Sigmoid colon (tissue), 4 donors: ENCODE measurements around the gene VPS45.

Experiments
- CTCF ChIP-seq, 4 experiments: fragments of 450-650 bp in 3 of 4; fragments of 200-600 bp in 1 of 4; IDR thresholded peaks; one replicate each; pipeline ENCODE4 v1.5.1; 2016 to 2019; ENCODE audit warnings: antibody characterized with exemption in 4 of 4, mild to moderate bottlenecking in 3 of 4, moderate library complexity in 2 of 4
- EP300 ChIP-seq, 4 donors: sonication (generic); formaldehyde crosslinking; IDR thresholded peaks; one replicate each; pipeline ENCODE4 v1.6.1; 2017; ENCODE audit warnings: antibody characterized with exemption in 4 of 4
- POLR2AphosphoS5 ChIP-seq, 4 donors: sonication (generic); formaldehyde crosslinking; IDR thresholded peaks; one replicate each; pipeline ENCODE4 v1.6.1; 2017; ENCODE audit warnings: antibody characterized with exemption in 4 of 4

DNA sequence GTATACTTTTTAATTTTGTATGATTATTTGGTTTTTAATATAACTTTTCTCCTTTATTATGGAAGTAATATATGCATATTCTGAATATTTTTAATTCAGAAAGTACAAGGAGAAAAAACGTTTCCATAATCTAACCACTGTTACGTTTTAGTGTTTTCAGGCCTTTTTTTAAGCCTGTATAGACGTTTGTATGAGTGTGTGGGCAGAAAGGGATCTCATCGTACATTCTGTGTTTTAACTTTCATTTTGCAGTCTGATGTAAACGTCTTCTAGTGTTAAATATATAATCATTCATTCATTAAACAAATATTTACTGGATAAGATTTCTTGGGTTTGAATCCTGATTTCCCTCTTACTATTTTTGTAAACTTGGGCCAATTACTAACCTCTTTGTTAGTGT, 44.1 kb downstream of the VPS45 start:
- TF ChIP-seq POLR2AphosphoS5 (IDR thresholded peaks at IDR 0.05) (no peak), CTCF (IDR thresholded peaks at IDR 0.05) (no peak), EP300 (IDR thresholded peaks at IDR 0.05) (no peak)
